Spleen (tissue), 11 donors: ENCODE measurements around the gene STAP1. TPM values are rescaled to one million over a fixed set of nuclear protein-coding genes. Genes with fewer than 3 reads are reported as not detected.
"Not testable (repeated sequence)": the region's sequence is repeated elsewhere in the genome, so short reads cannot be mapped to it uniquely, and the experiment has no call there.

Experiments
- DNase-seq: peaks from one replicate; pipeline ENCODE4 v3.0.0-alpha.2; 2020
- H3K27ac ChIP-seq, 8 donors: fragments of 200-600 bp; sonication (generic) in 7 of 8; 1 replicate in 4 of 8; 2 replicates in 4 of 8; pipeline versions ENCODE4 v1.5.0 to v1.8.0; 2016 to 2021; ENCODE audit warnings: inconsistent platforms in 4 of 8, mild to moderate bottlenecking in 4 of 8, moderate library complexity in 1 of 8
- H3K27me3 ChIP-seq, 7 donors: fragments of 200-600 bp; sonication (generic) in 6 of 7; replicated peaks in 1 of 7; 1 replicate in 4 of 7; 2 replicates in 3 of 7; pipeline versions ENCODE4 v1.5.0 to v1.8.0; 2016 to 2021; ENCODE audit warnings: inconsistent platforms in 3 of 7, mild to moderate bottlenecking in 1 of 7
- H3K36me3 ChIP-seq, 6 donors: fragments of 200-600 bp; sonication (generic) in 5 of 6; 1 replicate in 4 of 6; 2 replicates in 2 of 6; pipeline versions ENCODE4 v1.5.0 to v1.8.0; 2016 to 2021; ENCODE audit warnings: inconsistent platforms in 2 of 6
- H3K4me1 ChIP-seq, 6 donors: fragments of 200-600 bp; sonication (generic) in 5 of 6; 1 replicate in 3 of 6; 2 replicates in 3 of 6; pipeline versions ENCODE4 v1.5.0 to v1.8.0; 2016 to 2021; ENCODE audit warnings: inconsistent platforms in 3 of 6
- H3K4me3 ChIP-seq, 8 donors: fragments of 200-600 bp; sonication (generic) in 7 of 8; 1 replicate in 4 of 8; 2 replicates in 4 of 8; pipeline versions ENCODE4 v1.5.0 to v1.8.0; 2016 to 2021; ENCODE audit warnings: inconsistent platforms in 4 of 8, mild to moderate bottlenecking in 4 of 8, moderate library complexity in 2 of 8
- H3K9me3 ChIP-seq, 8 donors: fragments of 200-600 bp; sonication (generic) in 7 of 8; 1 replicate in 4 of 8; 2 replicates in 4 of 8; pipeline versions ENCODE4 v1.5.0 to v1.8.0; 2016 to 2021; ENCODE audit warnings: inconsistent platforms in 4 of 8
- CTCF ChIP-seq, 11 experiments: fragments of 200-600 bp in 7 of 11; fragments of 450-650 bp in 4 of 11; sonication (generic) in 4 of 11; IDR thresholded peaks in 8 of 11; conservative IDR thresholded peaks in 3 of 11; 1 replicate in 7 of 11; 2 replicates in 4 of 11; pipeline versions ENCODE4 v1.4.0 to v1.8.0; 2016 to 2021; ENCODE audit warnings: antibody characterized with exemption in 11 of 11, inconsistent platforms in 4 of 11, mild to moderate bottlenecking in 1 of 11
- POLR2A ChIP-seq, 3 donors: fragments of 450-650 bp; IDR thresholded peaks; one replicate each; pipeline ENCODE4 v1.5.1; 2017; ENCODE audit warnings: antibody characterized with exemption in 3 of 3, mild to moderate bottlenecking in 1 of 3
- POLR2AphosphoS5 ChIP-seq, 3 donors: sonication (generic); formaldehyde crosslinking; IDR thresholded peaks; one replicate each; pipeline ENCODE4 v1.5.1; 2017; ENCODE audit warnings: antibody characterized with exemption in 3 of 3
- WGBS, 5 donors: extraction: QIAGEN DNeasy Blood & Tissue Kit in 3 of 5; methylation state at CpG; one replicate each; pipeline versions ENCODE4 v1.1.5 to v1.1.7; 2013 to 2018; 5-methylcytosine and 5-hydroxymethylcytosine counted together
- intact Hi-C: fragments of 100-400 bp; cut with DNase I; formaldehyde crosslinking; loops from one replicate; pipeline ENCODE4 v1.15.0; 2023; ENCODE audit warnings: low total_unique reads
- polyA plus RNA-seq, 3 donors: library from polyadenylated mRNA; stranded (reverse); fragments of 200-250 nt; gene quantifications; one replicate each; pipeline ENCODE4 v1.2.1, GENCODE V29; 2013
- total RNA-seq, 7 donors: library from RNA; depleted of rRNA in 3 of 7; stranded (reverse); fragments of >200 nt in 3 of 7; fragmentation: NEBNext Ultra II Directional in 4 of 7; extraction: Animal tissue kit (Norgen Biotek cat#: 25700) in 4 of 7; gene quantifications; one replicate each; pipeline versions ENCODE4 v1.1.0 to v1.2.1, GENCODE V29; 2016 to 2021
- donor health status: healthy with polysubstance abuse.
- donor health status: DM: no; HTN: no; CAD: no; lungs with moderate emphysema.
- donor health status: DM: no; HTN: no; CAD: no.
- donor health status: Bipolar disorder and iron deficiency.
- donor health status: healthy.
- donor health status: DM: no; HTN: no; CAD: no.
- donor health status: DM: yes; HTN: yes; CAD: no.

The STAP1 gene
- total and polyA plus RNA-seq, 10 donors: 22.3 to 74.1 (median 25.7) TPM

- intact Hi-C loops: loop anchor here (10.0 kb wide), 1 partner anchor 144 kb away; no protein-coding TSS in a partner anchor
- TF ChIP-seq POLR2A (IDR thresholded peaks at IDR 0.05): no peak
- no peak for TF ChIP-seq POLR2AphosphoS5 (IDR thresholded peaks at IDR 0.05)
- no peak for TF ChIP-seq CTCF (IDR thresholded peaks at IDR 0.05 in 8 of 11, conservative IDR thresholded peaks at IDR 0.05 in 3 of 11)
- Histone ChIP-seq H3K4me3 (peak overlapping the region in 4 of 8 donors; percentile 11 to 61 (median 20)), H3K36me3 (no peaks in the 10 kb centered on the region), H3K27ac (peak overlapping the region in 6 of 8 donors; percentile 36 to 71 (median 62)), H3K27me3 (no peaks in the 10 kb centered on the region), H3K9me3 (no peaks in the 10 kb centered on the region), H3K4me1 (peaks cover 0 to 44% (median 7%) of the 10 kb centered on the region in 6 donors)
- no peak for DNase-seq
These were observed 8.1 kb upstream of the STAP1 start for GRCh38 chr4:67550451-67550850.

DNA sequence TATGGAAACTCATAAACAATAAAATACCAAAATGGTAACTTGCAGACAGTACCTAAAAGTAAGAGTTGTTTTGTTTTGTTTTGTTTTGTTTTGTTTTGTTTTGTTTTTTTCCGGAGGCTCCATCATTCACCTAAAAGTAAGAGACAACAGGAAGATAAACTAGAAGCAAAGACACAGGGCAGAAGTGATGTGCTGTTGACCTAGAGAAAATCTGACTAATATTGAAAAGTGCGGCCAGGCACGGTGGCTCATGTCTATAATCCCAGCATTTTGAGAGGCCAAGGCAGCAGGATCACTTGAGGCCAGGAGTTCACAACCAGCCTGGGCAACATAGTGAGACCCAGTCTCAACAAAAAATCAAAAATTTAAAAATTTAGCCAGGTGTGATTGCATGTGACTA is 7.7 kb upstream of the STAP1 start:
- TF ChIP-seq POLR2AphosphoS5 (IDR thresholded peaks at IDR 0.05) (no peak), CTCF (IDR thresholded peaks at IDR 0.05 in 8 of 11, conservative IDR thresholded peaks at IDR 0.05 in 3 of 11) (no peak)
- Histone ChIP-seq H3K4me3 (peak overlapping the region in 2 of 8 donors; percentile 27 to 61), H3K9me3 (no peaks in the 10 kb centered on the region), H3K27me3 (no peaks in the 10 kb centered on the region), H3K4me1 (peaks cover 0 to 44% (median 6%) of the 10 kb centered on the region in 6 donors), H3K36me3 (no peaks in the 10 kb centered on the region), H3K27ac (peak overlapping the region in 5 of 8 donors; percentile 4 to 71 (median 68))
- no peak for DNase-seq
- intact Hi-C loops: loop anchor here (10.0 kb wide), 1 partner anchor 144 kb away; no protein-coding TSS in a partner anchor
- 74 to 92% (median 86%) methylated on average over 3 of the region's 3 CpGs for WGBS, 5 donors

- H3K9me3 ChIP-seq, H3K4me3 ChIP-seq, DNase-seq, H3K27me3 ChIP-seq, H3K36me3 ChIP-seq: not testable (repeated sequence)
- intact Hi-C loops: loop anchor here (10.0 kb wide), 1 partner anchor 143 kb away; no protein-coding TSS in a partner anchor
- WGBS, 5 donors: 46 to 60% (median 57%) methylated on average over 4 of the region's 4 CpGs
- peaks cover 0 to 52% (median 2%) of the 10 kb centered on the region in 6 donors for H3K4me1 ChIP-seq
- peak overlapping the region in 2 of 8 donors; percentile 11 to 31 for H3K27ac ChIP-seq
These were observed 6.3 kb upstream of the STAP1 start for GRCh38 chr4:67552146-67552792.

GRCh38 chr4:67554096-67554495 is 4.4 kb upstream of the STAP1 start:
- intact Hi-C loops: loop anchor here (10.0 kb wide), 1 partner anchor 141 kb away; no protein-coding TSS in a partner anchor
- Histone ChIP-seq H3K4me1 (peaks cover 0 to 67% (median 5%) of the 10 kb centered on the region in 6 donors), H3K36me3 (no peaks in the 10 kb centered on the region), H3K27ac (no peak overlapping the region), H3K27me3 (no peaks in the 10 kb centered on the region), H3K4me3 (no peak overlapping the region), H3K9me3 (no peaks in the 10 kb centered on the region)
- 83 to 96% (median 94%) methylated on average over 3 of the region's 3 CpGs for WGBS, 5 donors
- TF ChIP-seq POLR2A (IDR thresholded peaks at IDR 0.05) (no peak), POLR2AphosphoS5 (IDR thresholded peaks at IDR 0.05) (no peak)
- no peak for DNase-seq

- intact Hi-C loops: loop anchor here (10.0 kb wide), 1 partner anchor 139 kb away; no protein-coding TSS in a partner anchor
- Histone ChIP-seq H3K27me3 (no peaks in the 10 kb centered on the region), H3K27ac (no peak overlapping the region), H3K4me3 (no peak overlapping the region), H3K9me3 (no peaks in the 10 kb centered on the region), H3K36me3 (no peaks in the 10 kb centered on the region), H3K4me1 (peaks cover 0 to 69% (median 3%) of the 10 kb centered on the region in 6 donors)
- DNase-seq: no peak
- WGBS, 5 donors: 65 to 75% (median 72%) methylated on average over 3 of the region's 3 CpGs
- TF ChIP-seq POLR2AphosphoS5 (IDR thresholded peaks at IDR 0.05) (no peak), POLR2A (IDR thresholded peaks at IDR 0.05) (no peak), CTCF (IDR thresholded peaks at IDR 0.05 in 8 of 11, conservative IDR thresholded peaks at IDR 0.05 in 3 of 11) (no peak)
These were observed 3.1 kb upstream of the STAP1 start for GRCh38 chr4:67555447-67555846.
